Hepatocyte (in vitro differentiated cells): ENCODE data around the gene MBTPS1. TPM values are rescaled to one million over a fixed set of nuclear protein-coding genes. Genes with fewer than 3 reads are reported as not detected.
"Not testable (repeated sequence)": the region's sequence is repeated elsewhere in the genome, so short reads cannot be mapped to it uniquely, and the experiment has no call there.

Source experiments
- DNase-seq: peaks from one replicate; pipeline ENCODE4 v3.0.0-alpha.2; 2016; ENCODE audit warnings: low spot score
- H2AFZ ChIP-seq: fragments of 200-600 bp; sonication (generic); 2 replicates; pipeline ENCODE4 v1.6.0; 2016; ENCODE audit warnings: antibody characterized with exemption, mild to moderate bottlenecking
- H3K27ac ChIP-seq: fragments of 200-600 bp; sonication (generic); 2 replicates; pipeline ENCODE4 v1.5.1; 2016; ENCODE audit warnings: mild to moderate bottlenecking
- H3K27me3 ChIP-seq: fragments of 200-600 bp; sonication (generic); 2 replicates; pipeline ENCODE4 v1.6.1; 2016
- H3K36me3 ChIP-seq: fragments of 200-600 bp; sonication (generic); replicated peaks from 2 replicates; pipeline ENCODE4 v1.5.1; 2016; ENCODE audit warnings: low read depth; ENCODE audit not compliant: insufficient read depth
- H3K4me1 ChIP-seq: fragments of 200-600 bp; sonication (generic); 2 replicates; pipeline ENCODE4 v1.5.1; 2016; ENCODE audit warnings: mild to moderate bottlenecking, moderate library complexity; ENCODE audit not compliant: insufficient read depth
- H3K4me2 ChIP-seq: fragments of 200-600 bp; sonication (generic); 2 replicates; pipeline ENCODE4 v1.6.0; 2016
- H3K4me3 ChIP-seq: fragments of 200-600 bp; sonication (generic); 2 replicates; pipeline ENCODE4 v1.5.1; 2016; ENCODE audit warnings: mild to moderate bottlenecking
- H3K79me2 ChIP-seq: fragments of 200-600 bp; sonication (generic); 2 replicates; pipeline ENCODE4 v1.6.0; 2017; ENCODE audit warnings: mild to moderate bottlenecking
- H3K9me2 ChIP-seq: fragments of 200-600 bp; sonication (generic); replicated peaks from 2 replicates; pipeline ENCODE4 v1.6.0; 2017; ENCODE audit warnings: mild to moderate bottlenecking; ENCODE audit not compliant: insufficient read depth
- H3K9me3 ChIP-seq: fragments of 200-600 bp; sonication (generic); 2 replicates; pipeline ENCODE4 v1.5.1; 2016; ENCODE audit warnings: low read depth, mild to moderate bottlenecking
- H4K20me1 ChIP-seq: fragments of 200-600 bp; sonication (generic); 2 replicates; pipeline ENCODE4 v1.6.0; 2016; ENCODE audit warnings: mild to moderate bottlenecking; ENCODE audit not compliant: insufficient read depth, poor library complexity, severe bottlenecking
- CTCF ChIP-seq: fragments of 200-600 bp; sonication (generic); IDR thresholded peaks from 2 replicates; pipeline ENCODE4 v1.5.1; 2016; ENCODE audit warnings: antibody characterized with exemption, mild to moderate bottlenecking; ENCODE audit not compliant: poor library complexity
- EZH2 ChIP-seq: fragments of 200-600 bp; sonication (generic); IDR thresholded peaks from 2 replicates; pipeline ENCODE4 v1.6.1; 2016; ENCODE audit warnings: antibody characterized with exemption, mild to moderate bottlenecking, borderline replicate concordance
- EZH2phosphoT487 ChIP-seq: fragments of 200-600 bp; sonication (generic); IDR thresholded peaks from one replicate; pipeline ENCODE4 v1.6.1; 2018; ENCODE audit warnings: antibody characterized with exemption, mild to moderate bottlenecking, low read depth, moderate library complexity; ENCODE audit not compliant: unreplicated experiment, severe bottlenecking
- WGBS: methylation state at CpG from one replicate; pipeline ENCODE4 v1.1.6; 2016; ENCODE audit warnings: low lambda C conversion rate; ENCODE audit errors: missing lambda C conversion rate; 5-methylcytosine and 5-hydroxymethylcytosine counted together
- polyA plus RNA-seq: library from polyadenylated mRNA; unstranded; fragments of >200 nt; fragmentation: Nextera tagmentation; extraction: Ambion mirVana; gene quantifications from 2 replicates; pipeline ENCODE4 v1.2.1, GENCODE V29; 2016
- total RNA-seq: library from RNA; depleted of rRNA; stranded (reverse); fragments of >200 nt; gene quantifications from 2 replicates; pipeline ENCODE4 v1.2.3, GENCODE V29; 2014

The MBTPS1 gene
- total and polyA plus RNA-seq, 2 experiments from 2014 or later = 65.9 to 76.8 TPM

- Histone ChIP-seq H2AFZ (no peak overlapping the region), H3K4me3 (no peak overlapping the region), H3K79me2 (peaks cover 19% of the 10 kb centered on the region), H3K9me3 (no peaks in the 10 kb centered on the region), H3K4me2 (no peak overlapping the region), H3K4me1 (peaks cover 13% of the 10 kb centered on the region), H3K36me3 (no peaks in the 10 kb centered on the region), H3K27me3 (no peaks in the 10 kb centered on the region), H3K27ac (no peak overlapping the region), H3K9me2 (no peaks in the 10 kb centered on the region), H4K20me1 (peaks cover 7% of the 10 kb centered on the region)
- 84% methylated on average over 5 of the region's 5 CpGs for WGBS
- DNase-seq = no peak
- TF ChIP-seq EZH2phosphoT487 = no peak
Observed at GRCh38 chr16:84120023-84120422, 3.3 kb upstream of the MBTPS1 start.

- Histone ChIP-seq H3K27ac (no peak overlapping the region), H2AFZ (no peak overlapping the region), H3K36me3 (no peaks in the 10 kb centered on the region), H3K4me2 (no peak overlapping the region), H3K9me2 (no peaks in the 10 kb centered on the region), H3K9me3 (no peaks in the 10 kb centered on the region), H3K79me2 (peaks cover 26% of the 10 kb centered on the region), H4K20me1 (peaks cover 8% of the 10 kb centered on the region), H3K27me3 (no peaks in the 10 kb centered on the region), H3K4me1 (peaks cover 14% of the 10 kb centered on the region), H3K4me3 (no peak overlapping the region)
- no peak for DNase-seq
- TF ChIP-seq CTCF = no peak
- TF ChIP-seq EZH2phosphoT487 = no peak
- WGBS = 86% methylated on average over 13 of the region's 13 CpGs
Observed at GRCh38 chr16:84119368-84119767, 2.6 kb upstream of the MBTPS1 start.

GRCh38 chr16:84118315-84118714 is 1.6 kb upstream of the MBTPS1 start:
- not testable (repeated sequence) for H2AFZ ChIP-seq, H3K9me2 ChIP-seq, DNase-seq, H3K27me3 ChIP-seq, H3K9me3 ChIP-seq, H3K27ac ChIP-seq, H3K4me3 ChIP-seq, H3K36me3 ChIP-seq
- Histone ChIP-seq H3K4me2 (peak overlapping the region; percentile 82), H3K79me2 (peaks cover 36% of the 10 kb centered on the region), H3K4me1 (peaks cover 14% of the 10 kb centered on the region), H4K20me1 (peaks cover 11% of the 10 kb centered on the region)
- 93% methylated on average over 5 of the region's 5 CpGs for WGBS

- no peaks in the 10 kb centered on the region for H3K9me3 ChIP-seq
- H3K4me3 ChIP-seq = peak overlapping the region; percentile 39
- no peaks in the 10 kb centered on the region for H3K36me3 ChIP-seq
- H3K4me1 ChIP-seq = peaks cover 14% of the 10 kb centered on the region
- no peaks in the 10 kb centered on the region for H3K27me3 ChIP-seq
- WGBS = 10% methylated on average over 12 of the region's 12 CpGs
- peaks cover 16% of the 10 kb centered on the region for H4K20me1 ChIP-seq
- H3K27ac ChIP-seq = peak overlapping the region; percentile 96
- TF ChIP-seq EZH2phosphoT487 (no peak), EZH2 (no peak), CTCF (no peak)
- H2AFZ ChIP-seq = peak overlapping the region; percentile 80
- no peaks in the 10 kb centered on the region for H3K9me2 ChIP-seq
- DNase-seq = no peak
- peak overlapping the region; percentile 82 for H3K4me2 ChIP-seq
- peaks cover 45% of the 10 kb centered on the region for H3K79me2 ChIP-seq
Observed at GRCh38 chr16:84117494-84117843, 727 bp upstream of the MBTPS1 start.
